Loucy (cell line): ENCODE results near the gene SDK2.

Experiments
- H2AFZ ChIP-seq: fragments of 200-600 bp; sonication (generic); 2 replicates; pipeline ENCODE4 v1.6.0; 2016; ENCODE audit warnings: antibody characterized with exemption, mild to moderate bottlenecking, low read length, moderate library complexity
- H3F3A ChIP-seq: fragments of 200-600 bp; 2 replicates; pipeline ENCODE4 v1.6.0; 2016; ENCODE audit warnings: antibody characterized with exemption, low read depth, mild to moderate bottlenecking
- H3K27me3 ChIP-seq: fragments of 200-600 bp; sonication (generic); 2 replicates; pipeline ENCODE4 v1.6.1; 2014; ENCODE audit warnings: low read length, mild to moderate bottlenecking; ENCODE audit not compliant: insufficient read depth, poor library complexity, severe bottlenecking
- H3K36me3 ChIP-seq: fragments of 200-600 bp; sonication (generic); 2 replicates; pipeline ENCODE4 v1.6.1; 2016; ENCODE audit warnings: low read length; ENCODE audit not compliant: insufficient read depth
- H3K4me1 ChIP-seq: fragments of 200-600 bp; sonication (generic); 2 replicates; pipeline ENCODE4 v1.5.1; 2014; ENCODE audit warnings: low read length, mild to moderate bottlenecking; ENCODE audit not compliant: insufficient read depth, poor library complexity, severe bottlenecking
- H3K4me2 ChIP-seq: fragments of 200-600 bp; sonication (generic); 2 replicates; pipeline ENCODE4 v1.6.0; 2014; ENCODE audit warnings: antibody characterized with exemption, low read length, low read depth, mild to moderate bottlenecking; ENCODE audit not compliant: poor library complexity, severe bottlenecking
- H3K4me3 ChIP-seq: fragments of 200-600 bp; sonication (generic); 2 replicates; pipeline ENCODE4 v1.5.1; 2014; ENCODE audit warnings: low read length, mild to moderate bottlenecking, mixed read lengths; ENCODE audit not compliant: poor library complexity, severe bottlenecking
- H3K79me2 ChIP-seq: fragments of 200-600 bp; sonication (generic); 2 replicates; pipeline ENCODE4 v1.6.1; 2014; ENCODE audit warnings: low read length; ENCODE audit not compliant: insufficient read depth
- H3K9ac ChIP-seq: fragments of 200-600 bp; sonication (generic); 2 replicates; pipeline ENCODE4 v1.6.0; 2014; ENCODE audit warnings: mild to moderate bottlenecking, low read depth, low read length, moderate library complexity; ENCODE audit not compliant: poor library complexity, severe bottlenecking
- H3K9me2 ChIP-seq: fragments of 200-600 bp; sonication (generic); replicated peaks from 2 replicates; pipeline ENCODE4 v1.6.1; 2016; ENCODE audit warnings: low read depth, low read length, mixed read lengths
- H3K9me3 ChIP-seq: fragments of 200-600 bp; sonication (generic); 2 replicates; pipeline ENCODE4 v1.6.1; 2014; ENCODE audit warnings: mild to moderate bottlenecking, antibody characterized with exemption, low read length, low read depth; ENCODE audit not compliant: insufficient read depth
- H4K20me1 ChIP-seq: fragments of 200-600 bp; sonication (generic); 2 replicates; pipeline ENCODE4 v1.6.0; 2014; ENCODE audit warnings: antibody characterized with exemption, low read length, mild to moderate bottlenecking; ENCODE audit not compliant: insufficient read depth, poor library complexity, severe bottlenecking
- CTCF ChIP-seq: fragments of 200-600 bp; sonication (generic); conservative IDR thresholded peaks from 2 replicates; pipeline ENCODE4 v1.5.1; 2014; ENCODE audit warnings: mild to moderate bottlenecking, antibody characterized with exemption, low read length
- EZH2phosphoT487 ChIP-seq: fragments of 200-600 bp; IDR thresholded peaks from 2 replicates; pipeline ENCODE4 v1.6.1; 2018; ENCODE audit warnings: antibody characterized with exemption, mild to moderate bottlenecking, moderate library complexity, borderline replicate concordance

SDK2 gene

DNA sequence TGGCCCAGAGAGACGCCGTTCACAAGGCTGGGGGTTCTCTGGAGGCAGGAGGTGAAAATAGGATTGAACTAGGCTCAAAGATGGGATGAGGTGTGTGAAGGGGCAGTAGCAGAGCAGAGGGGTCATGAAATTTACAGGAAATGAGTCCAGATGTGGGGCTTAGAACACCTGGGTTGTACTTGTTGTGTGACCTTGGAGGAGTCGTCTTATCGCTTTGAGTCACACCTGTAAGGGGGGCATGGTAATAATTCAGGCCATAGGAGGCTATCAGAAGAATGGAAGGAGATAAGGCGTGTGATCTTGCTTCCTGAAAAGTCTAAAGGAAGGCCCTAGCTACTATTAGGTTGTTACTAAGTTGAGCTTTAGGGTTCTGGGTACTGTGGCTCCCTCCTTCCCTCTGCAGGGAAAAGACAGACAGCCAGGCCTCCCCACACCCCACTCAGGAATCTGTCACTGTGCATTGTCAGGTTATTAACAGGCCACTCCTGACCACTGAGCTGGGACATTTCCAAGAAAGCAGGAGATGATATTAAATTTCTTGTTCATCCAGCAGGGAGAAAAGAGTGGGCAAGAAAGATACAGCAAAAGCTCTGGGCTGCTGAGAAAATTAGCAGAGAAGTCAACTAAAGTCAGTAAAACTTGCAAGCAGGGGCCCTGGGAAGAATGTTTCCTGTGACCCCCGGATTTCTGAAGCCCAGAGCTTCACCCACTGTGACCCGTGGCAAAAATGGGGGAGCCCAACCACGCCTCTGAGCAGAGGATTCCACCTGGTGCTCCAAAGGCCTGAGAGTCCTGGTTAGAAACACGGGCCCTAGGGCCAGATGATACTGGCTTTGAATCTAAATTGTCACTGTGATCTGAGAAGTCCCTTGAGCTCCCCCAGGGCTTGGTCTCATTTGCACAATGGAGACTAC is 326.5 kb downstream of the SDK2 start:
- Histone ChIP-seq H2AFZ (no peak overlapping the region), H3K4me3 (no peak overlapping the region), H3K9me3 (no peaks in the 10 kb centered on the region), H3K79me2 (no peaks in the 10 kb centered on the region), H3K9ac (no peak overlapping the region), H3K4me1 (no peaks in the 10 kb centered on the region), H3K9me2 (no peaks in the 10 kb centered on the region), H3K4me2 (no peak overlapping the region), H3K27me3 (no peaks in the 10 kb centered on the region), H3K36me3 (no peaks in the 10 kb centered on the region), H4K20me1 (no peaks in the 10 kb centered on the region), H3F3A (no peaks in the 10 kb centered on the region)
- no peak for TF ChIP-seq CTCF
- no peak for TF ChIP-seq EZH2phosphoT487

DNA sequence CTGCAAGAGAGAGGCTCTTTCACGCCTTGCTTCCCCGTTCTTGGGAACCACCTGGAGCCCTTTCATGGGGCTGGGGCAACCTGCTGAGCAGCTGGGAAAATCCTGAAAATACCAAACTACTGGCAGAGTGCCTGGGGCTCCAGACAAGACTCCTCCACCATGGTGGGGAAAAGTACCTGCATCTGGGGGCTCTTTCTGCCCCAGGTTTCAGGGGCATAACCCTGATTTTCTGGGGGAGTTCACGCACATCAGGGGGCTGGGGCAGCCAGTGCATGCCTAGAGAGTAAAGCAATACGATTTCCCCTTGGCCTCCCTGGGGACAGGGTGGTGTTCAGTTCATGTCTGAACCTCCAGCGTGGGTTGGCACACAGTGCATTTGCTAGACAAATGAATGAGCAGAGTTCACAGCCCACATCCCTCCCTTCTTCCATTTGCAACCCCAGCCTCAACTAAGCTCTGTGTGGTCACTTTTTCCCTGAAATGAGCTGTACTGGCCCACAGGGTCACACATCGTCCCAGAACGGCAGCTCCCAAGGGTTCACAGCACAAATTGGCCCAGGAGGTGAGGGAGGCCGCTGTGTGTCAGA is 327.2 kb downstream of the SDK2 start:
- no peaks in the 10 kb centered on the region for H3K9me2 ChIP-seq
- H3K4me1 ChIP-seq: no peaks in the 10 kb centered on the region
- peaks cover 6% of the 10 kb centered on the region for H3K27me3 ChIP-seq
- no peak overlapping the region for H3K4me3 ChIP-seq
- H3K9me3 ChIP-seq: no peaks in the 10 kb centered on the region
- TF ChIP-seq CTCF: no peak
- no peak for TF ChIP-seq EZH2phosphoT487
- H3K9ac ChIP-seq: no peak overlapping the region
- no peaks in the 10 kb centered on the region for H4K20me1 ChIP-seq
- H2AFZ ChIP-seq: no peak overlapping the region
- H3K79me2 ChIP-seq: no peaks in the 10 kb centered on the region
- no peaks in the 10 kb centered on the region for H3K36me3 ChIP-seq
- H3F3A ChIP-seq: no peaks in the 10 kb centered on the region
- H3K4me2 ChIP-seq: no peak overlapping the region

GRCh38 chr17:73315471-73315870 is 328.8 kb downstream of the SDK2 start:
- Histone ChIP-seq H3K9ac (no peak overlapping the region), H3K36me3 (no peaks in the 10 kb centered on the region), H3K4me1 (peaks cover 9% of the 10 kb centered on the region), H3K4me3 (no peak overlapping the region), H3K4me2 (no peak overlapping the region), H3K9me3 (no peaks in the 10 kb centered on the region), H3K27me3 (peaks cover 21% of the 10 kb centered on the region), H3K79me2 (no peaks in the 10 kb centered on the region), H3K9me2 (no peaks in the 10 kb centered on the region), H3F3A (no peaks in the 10 kb centered on the region), H2AFZ (no peak overlapping the region), H4K20me1 (no peaks in the 10 kb centered on the region)
- no peak for TF ChIP-seq EZH2phosphoT487
- TF ChIP-seq CTCF: no peak
